DOHH2 (cell line): ENCODE measurements around the gene TAF4.

Source experiments
- EZH2phosphoT487 ChIP-seq: fragments of 200-600 bp; sonication (generic); IDR thresholded peaks from 2 replicates; pipeline ENCODE4 v1.6.1; 2017; ENCODE audit warnings: borderline replicate concordance, mild to moderate bottlenecking, antibody characterized with exemption, low read length, moderate library complexity, mixed read lengths
- TF ChIP-seq, protein P1 (sequence below): fragments of 200-600 bp; sonication (generic); IDR thresholded peaks from one replicate; pipeline ENCODE4 v1.5.1; 2014; ENCODE audit warnings: antibody characterized with exemption, mild to moderate bottlenecking, low read depth, low read length; ENCODE audit not compliant: poor library complexity, severe bottlenecking

DNA sequence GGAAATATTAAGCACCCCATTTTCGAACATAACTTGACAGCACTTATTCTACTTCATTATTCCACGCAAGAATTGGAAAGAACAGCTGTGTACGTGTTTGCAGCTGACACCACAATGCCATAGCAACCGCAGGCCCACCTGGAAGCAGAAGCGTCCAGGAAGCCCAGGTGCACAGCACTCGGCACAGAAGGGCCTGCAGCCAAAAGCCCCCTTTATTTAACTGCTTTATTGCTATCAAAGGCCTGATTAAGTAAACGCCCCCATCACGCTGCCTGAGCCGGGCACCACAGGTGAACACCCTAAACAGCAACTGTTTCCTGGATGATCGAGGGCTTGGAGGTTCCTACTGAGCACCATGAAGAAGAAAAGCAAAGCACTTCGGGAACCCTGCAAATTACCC lies 6.3 kb downstream of the TAF4 start:
- TF ChIP-seq, protein P1, sequence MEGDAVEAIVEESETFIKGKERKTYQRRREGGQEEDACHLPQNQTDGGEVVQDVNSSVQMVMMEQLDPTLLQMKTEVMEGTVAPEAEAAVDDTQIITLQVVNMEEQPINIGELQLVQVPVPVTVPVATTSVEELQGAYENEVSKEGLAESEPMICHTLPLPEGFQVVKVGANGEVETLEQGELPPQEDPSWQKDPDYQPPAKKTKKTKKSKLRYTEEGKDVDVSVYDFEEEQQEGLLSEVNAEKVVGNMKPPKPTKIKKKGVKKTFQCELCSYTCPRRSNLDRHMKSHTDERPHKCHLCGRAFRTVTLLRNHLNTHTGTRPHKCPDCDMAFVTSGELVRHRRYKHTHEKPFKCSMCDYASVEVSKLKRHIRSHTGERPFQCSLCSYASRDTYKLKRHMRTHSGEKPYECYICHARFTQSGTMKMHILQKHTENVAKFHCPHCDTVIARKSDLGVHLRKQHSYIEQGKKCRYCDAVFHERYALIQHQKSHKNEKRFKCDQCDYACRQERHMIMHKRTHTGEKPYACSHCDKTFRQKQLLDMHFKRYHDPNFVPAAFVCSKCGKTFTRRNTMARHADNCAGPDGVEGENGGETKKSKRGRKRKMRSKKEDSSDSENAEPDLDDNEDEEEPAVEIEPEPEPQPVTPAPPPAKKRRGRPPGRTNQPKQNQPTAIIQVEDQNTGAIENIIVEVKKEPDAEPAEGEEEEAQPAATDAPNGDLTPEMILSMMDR: no peak
- no peak for TF ChIP-seq EZH2phosphoT487
